Measurements from ENCODE around the gene IRF4. TPM values are rescaled to one million over a fixed set of nuclear protein-coding genes. Genes with fewer than 3 reads are reported as not detected.

The IRF4 gene
- total RNA-seq, 1 experiment from 2014 or later, result 0.37 TPM

DNA sequence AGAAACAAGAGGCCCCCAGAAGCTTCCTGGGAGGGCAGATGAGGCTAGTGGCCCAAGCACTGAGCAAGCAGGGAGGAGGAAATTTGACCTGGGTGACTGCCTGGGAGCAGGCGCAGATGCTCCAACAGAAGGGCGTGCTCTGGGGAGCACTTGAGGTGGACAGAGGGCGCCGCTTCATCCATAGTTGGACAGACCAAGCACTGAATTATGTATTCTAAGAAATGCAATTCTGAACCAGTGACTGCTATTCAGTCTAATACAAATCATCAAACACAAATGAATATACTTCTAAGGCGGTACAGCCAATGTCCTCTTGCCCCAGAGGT lies 28.7 kb upstream of the IRF4 start:
- ChIA-PET CTCF (no interaction called here), POLR2A (ENCODE audit: low non-redundant PET) (no interaction called here)
- no TSS peak for BruUV-seq (replicated peaks)
- no peak overlapping the region for H3K4me3 ChIP-seq (ENCODE audit: low read depth, low read length, poor library complexity, severe bottlenecking)
- no peaks in the 10 kb centered on the region for H3K36me3 ChIP-seq (ENCODE audit: insufficient read depth, low read length, poor library complexity, severe bottlenecking)
- no peaks in the 10 kb centered on the region for H3K4me1 ChIP-seq (ENCODE audit: insufficient read depth, low read length, poor library complexity, severe bottlenecking)
- TF ChIP-seq CTCF (conservative IDR thresholded peaks at IDR 0.05; ENCODE audit: low read depth, low read length) (no peak), EZH2 (IDR thresholded peaks at IDR 0.05; ENCODE audit: borderline replicate concordance, low read depth, low read length, poor library complexity, severe bottlenecking) (no peak)
- intact Hi-C loops (cut with micrococcal nuclease; ENCODE audit: unreplicated experiment), result no loop called here
- H3K27me3 ChIP-seq (replicated peaks; ENCODE audit: insufficient read depth, low read depth, low read length, poor library complexity), result peaks cover 11% of the 10 kb centered on the region
- no peak overlapping the region for H3K27ac ChIP-seq (ENCODE audit: low read depth, low read length, poor library complexity, severe bottlenecking)
- H3K9me3 ChIP-seq (ENCODE audit: low read depth, low read length, poor library complexity, severe bottlenecking), result peaks cover 23% of the 10 kb centered on the region
- DNase-seq (ENCODE audit: low spot score), result no peak

- H3K4me1 ChIP-seq (ENCODE audit: insufficient read depth, low read length, poor library complexity, severe bottlenecking), result no peaks in the 10 kb centered on the region
- peaks cover 11% of the 10 kb centered on the region for H3K27me3 ChIP-seq (replicated peaks; ENCODE audit: insufficient read depth, low read depth, low read length, poor library complexity)
- no peak overlapping the region for H3K4me3 ChIP-seq (ENCODE audit: low read depth, low read length, poor library complexity, severe bottlenecking)
- BruUV-seq (replicated peaks), result no TSS peak
- H3K36me3 ChIP-seq (ENCODE audit: insufficient read depth, low read length, poor library complexity, severe bottlenecking), result no peaks in the 10 kb centered on the region
- H3K27ac ChIP-seq (ENCODE audit: low read depth, low read length, poor library complexity, severe bottlenecking), result no peak overlapping the region
- intact Hi-C loops (cut with micrococcal nuclease; ENCODE audit: unreplicated experiment), result no loop called here
- H3K9me3 ChIP-seq (ENCODE audit: low read depth, low read length, poor library complexity, severe bottlenecking), result peaks cover 20% of the 10 kb centered on the region
- no peak for DNase-seq (ENCODE audit: low spot score)
- ChIA-PET CTCF (no interaction called here), POLR2A (ENCODE audit: low non-redundant PET) (no interaction called here)
- no peak for TF ChIP-seq EZH2 (IDR thresholded peaks at IDR 0.05; ENCODE audit: borderline replicate concordance, low read depth, low read length, poor library complexity, severe bottlenecking)
- no peak for TF ChIP-seq CTCF (conservative IDR thresholded peaks at IDR 0.05; ENCODE audit: low read depth, low read length)
Measured at GRCh38 chr6:363291-363690, 28.3 kb upstream of the IRF4 start.

DNA sequence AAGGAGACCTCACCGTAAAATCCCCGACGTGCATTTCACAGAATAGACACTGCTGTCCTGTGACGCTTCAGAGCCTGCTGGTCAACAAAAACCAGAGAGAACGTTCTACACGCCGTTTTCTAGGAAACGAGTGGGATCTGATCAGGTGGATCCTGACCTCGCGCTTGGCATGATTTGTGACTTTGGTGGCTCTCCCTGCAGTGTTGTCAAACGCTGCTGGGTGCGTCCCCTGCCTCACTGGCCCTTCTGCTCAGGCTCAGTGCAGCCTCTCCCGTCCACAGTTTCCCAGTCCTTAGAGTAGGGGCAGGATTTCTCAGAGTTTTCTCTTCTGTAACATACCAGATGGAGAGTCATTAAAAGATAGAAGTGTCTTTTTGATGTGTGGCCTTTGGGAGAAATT lies 27.6 kb upstream of the IRF4 start:
- BruUV-seq (replicated peaks), result no TSS peak
- TF ChIP-seq CTCF (conservative IDR thresholded peaks at IDR 0.05; ENCODE audit: low read depth, low read length) (no peak), EZH2 (IDR thresholded peaks at IDR 0.05; ENCODE audit: borderline replicate concordance, low read depth, low read length, poor library complexity, severe bottlenecking) (no peak)
- DNase-seq (ENCODE audit: low spot score), result no peak
- POLR2A ChIA-PET (ENCODE audit: low non-redundant PET), result no interaction called here
- H3K9me3 ChIP-seq (ENCODE audit: low read depth, low read length, poor library complexity, severe bottlenecking), result peaks cover 20% of the 10 kb centered on the region
- CTCF ChIA-PET, result no interaction called here
- peaks cover 11% of the 10 kb centered on the region for H3K27me3 ChIP-seq (replicated peaks; ENCODE audit: insufficient read depth, low read depth, low read length, poor library complexity)
- H3K4me3 ChIP-seq (ENCODE audit: low read depth, low read length, poor library complexity, severe bottlenecking), result no peak overlapping the region
- intact Hi-C loops (cut with micrococcal nuclease; ENCODE audit: unreplicated experiment), result no loop called here
- H3K36me3 ChIP-seq (ENCODE audit: insufficient read depth, low read length, poor library complexity, severe bottlenecking), result no peaks in the 10 kb centered on the region
- H3K4me1 ChIP-seq (ENCODE audit: insufficient read depth, low read length, poor library complexity, severe bottlenecking), result no peaks in the 10 kb centered on the region
- H3K27ac ChIP-seq (ENCODE audit: low read depth, low read length, poor library complexity, severe bottlenecking), result no peak overlapping the region

Data from A673 (cell line).